Body of pancreas (tissue), 4 donors: ENCODE results near the gene RANBP3L. TPM values are rescaled to one million over a fixed set of nuclear protein-coding genes. Genes with fewer than 3 reads are reported as not detected.
"Not testable (repeated sequence)": the region's sequence is repeated elsewhere in the genome, so short reads cannot be mapped to it uniquely, and the experiment has no call there.

Source experiments
- ATAC-seq: fragments of 150-250 bp; one replicate; pipeline ENCODE4 v1.9.1; 2016
- DNase-seq, 4 donors: peaks; one replicate each; pipeline ENCODE4 v3.0.0-alpha.2; 2019
- H3K27ac ChIP-seq, 4 donors: fragments of 200-600 bp; sonication (generic); 1 replicate in 3 of 4; 2 replicates in 1 of 4; pipeline versions ENCODE4 v1.5.1 to v1.6.1; 2016 to 2019; ENCODE audit warnings: mild to moderate bottlenecking in 1 of 4, mixed read lengths in 1 of 4, moderate library complexity in 1 of 4
- H3K27me3 ChIP-seq, 2 donors: fragments of 200-600 bp; sonication (generic); one replicate each; pipeline ENCODE4 v1.6.0; 2016; ENCODE audit warnings: mild to moderate bottlenecking in 1 of 2
- H3K36me3 ChIP-seq, 2 donors: fragments of 200-600 bp; sonication (generic); replicated peaks in 1 of 2; 2 replicates each; pipeline ENCODE4 v1.5.1; 2016; ENCODE audit warnings: low read depth in 2 of 2; ENCODE audit not compliant: insufficient read depth in 1 of 2
- H3K4me1 ChIP-seq: fragments of 200-600 bp; sonication (generic); one replicate; pipeline ENCODE4 v1.6.0; 2016
- H3K4me3 ChIP-seq, 2 donors: fragments of 200-600 bp; sonication (generic); 1 replicate in 1 of 2; 2 replicates in 1 of 2; pipeline ENCODE4 v1.5.1; 2016 to 2019
- H3K9me3 ChIP-seq, 3 donors: fragments of 200-600 bp; sonication (generic); 1 replicate in 2 of 3; 2 replicates in 1 of 3; pipeline ENCODE4 v1.5.1; 2016
- CTCF ChIP-seq, 7 experiments: fragments of 450-650 bp in 4 of 7; fragments of 200-600 bp in 3 of 7; sonication (generic) in 3 of 7; IDR thresholded peaks; one replicate each; pipeline ENCODE4 v1.5.1; 2016 to 2019; ENCODE audit warnings: antibody characterized with exemption in 7 of 7
- POLR2A ChIP-seq, 3 donors: fragments of 450-650 bp; IDR thresholded peaks; one replicate each; pipeline ENCODE4 v1.6.1; 2016; ENCODE audit warnings: antibody characterized with exemption in 3 of 3, mild to moderate bottlenecking in 2 of 3
- WGBS, 2 donors: methylation state at CpG; one replicate each; pipeline ENCODE4 v1.1.5; 2017; 5-methylcytosine and 5-hydroxymethylcytosine counted together
- intact Hi-C: fragments of 100-400 bp; cut with DNase I; formaldehyde crosslinking; loops from one replicate; pipeline ENCODE4 v1.15.1; 2023
- total RNA-seq, 2 donors: library from RNA; depleted of rRNA; stranded (reverse); fragments of >200 nt; gene quantifications; one replicate each; pipeline ENCODE4 v1.1.0, GENCODE V29; 2016

Gene RANBP3L
- 1 to 10 TPM in 1 of 2 donors, not detected in 1; 4.9 TPM for total RNA-seq

GRCh38 chr5:36301858-36302603, at the start of gene RANBP3L:
RANBP3L (minus strand) TSS chr5:36301902; CDS start chr5:36301416, 486 bp downstream.
- H3K4me3 ChIP-seq = no peak within 1 kb of the TSS
- intact Hi-C loops = no loop called here
- H3K27ac ChIP-seq = peak within 1 kb of the TSS; percentile 13 to 90 (median 80)
- no peaks in the 10 kb centered on the region for H3K9me3 ChIP-seq
- no peak for TF ChIP-seq CTCF (IDR thresholded peaks at IDR 0.05)
- TF ChIP-seq POLR2A (IDR thresholded peaks at IDR 0.05) = peak in 2 of 3 donors; percentile 36 to 39
- H3K4me1 ChIP-seq = peaks cover 28% of the 10 kb centered on the region
- no peaks in the 10 kb centered on the region for H3K36me3 ChIP-seq
- H3K27me3 ChIP-seq = no peaks in the 10 kb centered on the region
- DNase-seq = peak; percentile 22 to 59 (median 41)
- peak; percentile 87 for ATAC-seq
- WGBS, 2 donors = 8 to 10% methylated on average over 5 of the region's 5 CpGs

- Histone ChIP-seq H3K4me3 (no peak overlapping the region), H3K27ac (no peak overlapping the region), H3K36me3 (no peaks in the 10 kb centered on the region), H3K27me3 (no peaks in the 10 kb centered on the region), H3K9me3 (no peaks in the 10 kb centered on the region), H3K4me1 (no peaks in the 10 kb centered on the region)
- no peak for TF ChIP-seq CTCF (IDR thresholded peaks at IDR 0.05)
- no peak for TF ChIP-seq POLR2A (IDR thresholded peaks at IDR 0.05)
- no peak for DNase-seq
- intact Hi-C loops = no loop called here
- WGBS, 2 donors = 66 to 75% methylated on average over 5 of the region's 5 CpGs
- ATAC-seq = no peak
These were observed 45.4 kb upstream of the RANBP3L start for GRCh38 chr5:36346896-36347690.

GRCh38 chr5:36344899-36345298, 43.2 kb upstream of the RANBP3L start:
- 59 to 61% methylated on average over 2 of the region's 2 CpGs for WGBS, 2 donors
- H3K36me3 ChIP-seq = no peaks in the 10 kb centered on the region
- no peaks in the 10 kb centered on the region for H3K4me1 ChIP-seq
- H3K4me3 ChIP-seq = no peak overlapping the region
- no peaks in the 10 kb centered on the region for H3K27me3 ChIP-seq
- ATAC-seq (no peak), DNase-seq (no peak)
- no peaks in the 10 kb centered on the region for H3K9me3 ChIP-seq
- intact Hi-C loops = no loop called here
- no peak for TF ChIP-seq POLR2A (IDR thresholded peaks at IDR 0.05)
- H3K27ac ChIP-seq = no peak overlapping the region

GRCh38 chr5:36341720-36342119, 40.0 kb upstream of the RANBP3L start:
- H3K4me3 ChIP-seq, H3K27ac ChIP-seq, H3K27me3 ChIP-seq, ATAC-seq, H3K9me3 ChIP-seq, intact Hi-C loops, H3K36me3 ChIP-seq, H3K4me1 ChIP-seq, DNase-seq: not testable (repeated sequence)
- WGBS, 2 donors = 66 to 88% methylated on average over 4 of the region's 4 CpGs

- no peak for DNase-seq
- no peaks in the 10 kb centered on the region for H3K9me3 ChIP-seq
- H3K4me1 ChIP-seq = no peaks in the 10 kb centered on the region
- H3K36me3 ChIP-seq = no peaks in the 10 kb centered on the region
- H3K4me3 ChIP-seq = no peak overlapping the region
- no peaks in the 10 kb centered on the region for H3K27me3 ChIP-seq
- WGBS, 2 donors = 89 to 100% methylated on average over 1 of the region's 1 CpG
- TF ChIP-seq POLR2A (IDR thresholded peaks at IDR 0.05) (no peak), CTCF (IDR thresholded peaks at IDR 0.05) (no peak)
- intact Hi-C loops = no loop called here
- ATAC-seq = no peak
- no peak overlapping the region for H3K27ac ChIP-seq
These were observed 35.9 kb upstream of the RANBP3L start for GRCh38 chr5:36337597-36337996.
